Hepatocyte (in vitro differentiated cells): ENCODE measurements around the gene WNK1.

Source experiments
- EZH2 ChIP-seq: fragments of 200-600 bp; sonication (generic); IDR thresholded peaks from 2 replicates; pipeline ENCODE4 v1.6.1; 2016; ENCODE audit warnings: antibody characterized with exemption, mild to moderate bottlenecking, borderline replicate concordance
- TF ChIP-seq, protein P1 (sequence below): fragments of 200-600 bp; sonication (generic); IDR thresholded peaks from 2 replicates; pipeline ENCODE4 v1.5.1; 2016; ENCODE audit warnings: antibody characterized with exemption, mild to moderate bottlenecking; ENCODE audit not compliant: poor library complexity

DNA sequence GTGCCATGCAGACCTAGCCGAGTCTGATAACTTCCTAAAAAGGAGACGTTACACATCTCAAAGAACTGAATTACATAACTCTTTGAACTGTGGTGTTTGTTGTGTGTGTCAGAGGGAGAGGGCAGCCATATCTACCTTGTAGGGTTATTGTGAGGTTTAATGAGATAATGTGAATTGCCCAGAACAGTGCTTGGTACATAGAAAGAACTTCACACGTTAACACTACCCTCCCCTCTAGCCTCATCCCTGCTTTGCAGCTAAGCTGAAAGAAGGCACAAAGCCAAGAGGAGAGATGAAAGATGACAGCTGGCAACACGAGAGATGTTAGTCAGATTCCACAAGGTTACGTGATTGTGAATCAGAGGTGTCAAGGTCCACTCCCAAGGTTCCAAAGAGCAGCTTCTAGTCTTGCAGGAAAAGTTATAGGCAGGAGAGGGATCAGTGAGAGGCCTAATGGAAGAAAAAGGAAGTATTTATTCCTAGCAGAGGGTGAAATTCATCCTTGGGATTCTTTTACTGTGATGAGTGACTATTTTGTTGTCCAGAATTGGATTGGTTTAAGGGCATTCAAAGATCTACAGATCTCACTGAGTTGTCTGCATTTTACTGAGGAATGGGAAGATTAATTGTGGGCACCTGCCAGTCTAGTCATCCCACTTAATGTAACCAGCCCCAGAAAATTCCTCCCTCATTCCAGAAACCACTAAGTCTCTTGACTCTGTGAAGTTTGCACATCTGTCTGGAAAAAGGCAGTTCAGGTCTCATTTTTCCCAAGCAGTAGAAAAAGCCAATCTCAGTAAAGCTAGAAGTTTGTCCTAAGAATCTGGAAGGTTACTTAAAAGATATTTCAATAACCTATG lies 25.9 kb upstream of the WNK1 start:
- TF ChIP-seq, protein P1, sequence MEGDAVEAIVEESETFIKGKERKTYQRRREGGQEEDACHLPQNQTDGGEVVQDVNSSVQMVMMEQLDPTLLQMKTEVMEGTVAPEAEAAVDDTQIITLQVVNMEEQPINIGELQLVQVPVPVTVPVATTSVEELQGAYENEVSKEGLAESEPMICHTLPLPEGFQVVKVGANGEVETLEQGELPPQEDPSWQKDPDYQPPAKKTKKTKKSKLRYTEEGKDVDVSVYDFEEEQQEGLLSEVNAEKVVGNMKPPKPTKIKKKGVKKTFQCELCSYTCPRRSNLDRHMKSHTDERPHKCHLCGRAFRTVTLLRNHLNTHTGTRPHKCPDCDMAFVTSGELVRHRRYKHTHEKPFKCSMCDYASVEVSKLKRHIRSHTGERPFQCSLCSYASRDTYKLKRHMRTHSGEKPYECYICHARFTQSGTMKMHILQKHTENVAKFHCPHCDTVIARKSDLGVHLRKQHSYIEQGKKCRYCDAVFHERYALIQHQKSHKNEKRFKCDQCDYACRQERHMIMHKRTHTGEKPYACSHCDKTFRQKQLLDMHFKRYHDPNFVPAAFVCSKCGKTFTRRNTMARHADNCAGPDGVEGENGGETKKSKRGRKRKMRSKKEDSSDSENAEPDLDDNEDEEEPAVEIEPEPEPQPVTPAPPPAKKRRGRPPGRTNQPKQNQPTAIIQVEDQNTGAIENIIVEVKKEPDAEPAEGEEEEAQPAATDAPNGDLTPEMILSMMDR, result no peak
- no peak for TF ChIP-seq EZH2
